PFSK-1 (cell line): ENCODE results near the gene PPFIBP1.

Experiments
- POLR2AphosphoS5 ChIP-seq: IDR thresholded peaks from 2 replicates; pipeline ENCODE4 v1.6.1; 2012; ENCODE audit warnings: low read depth, mild to moderate bottlenecking, control low read depth, low read length, moderate library complexity
- REST ChIP-seq, 2 experiments: IDR thresholded peaks; 2 replicates each; pipeline versions ENCODE4 v1.6.1 to v1.8.0; 2011 to 2012; ENCODE audit warnings: low read depth in 2 of 2, low read length in 2 of 2, control low read depth in 1 of 2, inconsistent platforms in 1 of 2, mild to moderate bottlenecking in 1 of 2, moderate library complexity in 1 of 2; ENCODE audit not compliant: insufficient read depth in 1 of 2
- SIN3A ChIP-seq: IDR thresholded peaks from 2 replicates; pipeline ENCODE4 v1.6.1; 2012; ENCODE audit warnings: mild to moderate bottlenecking, low read length, moderate library complexity, borderline replicate concordance; ENCODE audit not compliant: insufficient read depth
- TAF1 ChIP-seq: IDR thresholded peaks from 2 replicates; pipeline ENCODE4 v1.6.1; 2012; ENCODE audit warnings: low read length, control low read depth, borderline replicate concordance; ENCODE audit not compliant: insufficient read depth

GRCh38 chr12:27564612-27565213, 40.7 kb downstream of the PPFIBP1 start:
- TF ChIP-seq POLR2AphosphoS5 (no peak), TAF1 (no peak), REST (IDR thresholded peaks at IDR 0.05; ENCODE audit: insufficient read depth in 1 of 2, low read depth in 2 of 2, low read length in 2 of 2) (0 out of 4 replicates have a peak, but pooled peaks of 1 of the 2 experiments have one; percentile 27), SIN3A (no peak)
